Gastroesophageal sphincter (tissue), 3 donors: Measurements from ENCODE around the gene ETV6.

Source experiments
- CTCF ChIP-seq, 4 experiments: fragments of 200-600 bp in 2 of 4; fragments of 450-650 bp in 2 of 4; sonication (generic) in 1 of 4; IDR thresholded peaks; one replicate each; pipeline ENCODE4 v1.5.1; 2017 to 2019; ENCODE audit warnings: antibody characterized with exemption in 4 of 4, mild to moderate bottlenecking in 2 of 4, moderate library complexity in 2 of 4
- EP300 ChIP-seq: sonication (generic); formaldehyde crosslinking; IDR thresholded peaks from one replicate; pipeline ENCODE4 v1.6.1; 2017; ENCODE audit warnings: antibody characterized with exemption, mild to moderate bottlenecking
- POLR2A ChIP-seq, 2 donors: fragments of 450-650 bp; IDR thresholded peaks; one replicate each; pipeline ENCODE4 v1.6.1; 2017; ENCODE audit warnings: antibody characterized with exemption in 2 of 2, mild to moderate bottlenecking in 2 of 2, moderate library complexity in 1 of 2
- POLR2AphosphoS5 ChIP-seq: sonication (generic); formaldehyde crosslinking; IDR thresholded peaks from one replicate; pipeline ENCODE4 v1.6.1; 2017; ENCODE audit warnings: antibody characterized with exemption

GRCh38 chr12:11886339-11886738, 236.9 kb downstream of the ETV6 start:
- no peak for TF ChIP-seq CTCF (IDR thresholded peaks at IDR 0.05)
- no peak for TF ChIP-seq POLR2AphosphoS5
- no peak for TF ChIP-seq POLR2A (IDR thresholded peaks at IDR 0.05)
- no peak for TF ChIP-seq EP300
